Testis (tissue), 3 donors: ENCODE measurements around the gene KIF2B. TPM values are rescaled to one million over a fixed set of nuclear protein-coding genes. Genes with fewer than 3 reads are reported as not detected.
"Not testable (repeated sequence)": the region's sequence is repeated elsewhere in the genome, so short reads cannot be mapped to it uniquely, and the experiment has no call there.

Source experiments
- DNase-seq: peaks from one replicate; pipeline ENCODE4 v3.0.0-alpha.2; 2019
- H3K27ac ChIP-seq, 2 donors: fragments of 200-600 bp; sonication (generic); one replicate each; pipeline ENCODE4 v1.5.1; 2019
- H3K27me3 ChIP-seq: fragments of 200-600 bp; sonication (generic); one replicate; pipeline ENCODE4 v1.5.1; 2019
- H3K36me3 ChIP-seq: fragments of 200-600 bp; sonication (generic); one replicate; pipeline ENCODE4 v1.5.1; 2017; ENCODE audit warnings: low read depth; ENCODE audit errors: missing control alignments
- H3K4me1 ChIP-seq: fragments of 200-600 bp; sonication (generic); one replicate; pipeline ENCODE4 v1.5.1; 2019
- H3K4me3 ChIP-seq, 2 donors: fragments of 200-600 bp; sonication (generic); one replicate each; pipeline ENCODE4 v1.5.1; 2017 to 2019
- H3K9me3 ChIP-seq: fragments of 200-600 bp; sonication (generic); one replicate; pipeline ENCODE4 v1.5.1; 2017
- POLR2A ChIP-seq: fragments of 450-650 bp; IDR thresholded peaks from one replicate; pipeline ENCODE4 v1.6.1; 2017; ENCODE audit warnings: antibody characterized with exemption, mild to moderate bottlenecking, moderate library complexity
- WGBS, 2 donors: methylation state at CpG; one replicate each; pipeline ENCODE4 v1.1.5; 2018; 5-methylcytosine and 5-hydroxymethylcytosine counted together
- intact Hi-C: fragments of 100-400 bp; cut with DNase I; formaldehyde crosslinking; loops from one replicate; pipeline ENCODE4 v1.15.1; 2023; ENCODE audit warnings: low total_unique reads
- polyA plus RNA-seq: library from polyadenylated mRNA; stranded (reverse); fragments of 350-450 nt; fragmentation: Illumina TruSeq; extraction: RNeasy Lipid Tissue Mini Kit (QIAGEN cat#74804); gene quantifications from one replicate; pipeline ENCODE4 v1.2.3, GENCODE V29; 2014; ENCODE audit warnings: low read depth, low replicate concordance; ENCODE audit not compliant: insufficient read depth
- total RNA-seq, 2 donors: library from RNA; depleted of rRNA; stranded (reverse); fragments of >200 nt; gene quantifications; one replicate each; pipeline ENCODE4 v1.2.3, GENCODE V29; 2016
- TF ChIP-seq, protein P1 (sequence below), 3 experiments: fragments of 450-650 bp in 2 of 3; fragments of 200-600 bp in 1 of 3; sonication (generic) in 1 of 3; IDR thresholded peaks; one replicate each; pipeline ENCODE4 v1.5.1; 2016 to 2019; ENCODE audit warnings: antibody characterized with exemption in 3 of 3, mild to moderate bottlenecking in 2 of 3, moderate library complexity in 1 of 3

KIF2B gene
- total and polyA plus RNA-seq, 3 donors from 2014 or later: 37.0 to 191 (median 92.8) TPM

- intact Hi-C loops: no loop called here
- Histone ChIP-seq H3K36me3 (no peaks in the 10 kb centered on the region), H3K27me3 (no peaks in the 10 kb centered on the region), H3K27ac (no peak overlapping the region), H3K4me1 (no peaks in the 10 kb centered on the region), H3K4me3 (no peak overlapping the region), H3K9me3 (no peaks in the 10 kb centered on the region)
- no peak for DNase-seq
- TF ChIP-seq, protein P1, sequence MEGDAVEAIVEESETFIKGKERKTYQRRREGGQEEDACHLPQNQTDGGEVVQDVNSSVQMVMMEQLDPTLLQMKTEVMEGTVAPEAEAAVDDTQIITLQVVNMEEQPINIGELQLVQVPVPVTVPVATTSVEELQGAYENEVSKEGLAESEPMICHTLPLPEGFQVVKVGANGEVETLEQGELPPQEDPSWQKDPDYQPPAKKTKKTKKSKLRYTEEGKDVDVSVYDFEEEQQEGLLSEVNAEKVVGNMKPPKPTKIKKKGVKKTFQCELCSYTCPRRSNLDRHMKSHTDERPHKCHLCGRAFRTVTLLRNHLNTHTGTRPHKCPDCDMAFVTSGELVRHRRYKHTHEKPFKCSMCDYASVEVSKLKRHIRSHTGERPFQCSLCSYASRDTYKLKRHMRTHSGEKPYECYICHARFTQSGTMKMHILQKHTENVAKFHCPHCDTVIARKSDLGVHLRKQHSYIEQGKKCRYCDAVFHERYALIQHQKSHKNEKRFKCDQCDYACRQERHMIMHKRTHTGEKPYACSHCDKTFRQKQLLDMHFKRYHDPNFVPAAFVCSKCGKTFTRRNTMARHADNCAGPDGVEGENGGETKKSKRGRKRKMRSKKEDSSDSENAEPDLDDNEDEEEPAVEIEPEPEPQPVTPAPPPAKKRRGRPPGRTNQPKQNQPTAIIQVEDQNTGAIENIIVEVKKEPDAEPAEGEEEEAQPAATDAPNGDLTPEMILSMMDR (IDR thresholded peaks at IDR 0.05): no peak
- TF ChIP-seq POLR2A: no peak
Observed at GRCh38 chr17:53837131-53837530, 14.4 kb downstream of the KIF2B start.

GRCh38 chr17:53844491-53845107, 21.9 kb downstream of the KIF2B start:
- intact Hi-C loops: no loop called here
- no peak for DNase-seq
- 81 to 86% methylated on average over 5 of the region's 5 CpGs for WGBS, 2 donors

GRCh38 chr17:53871128-53871527, 48.4 kb downstream of the KIF2B start:
- H3K4me3 ChIP-seq, intact Hi-C loops, H3K9me3 ChIP-seq, DNase-seq, H3K36me3 ChIP-seq, H3K4me1 ChIP-seq, H3K27me3 ChIP-seq, H3K27ac ChIP-seq: not testable (repeated sequence)
- 91 to 95% methylated on average over 5 of the region's 5 CpGs for WGBS, 2 donors

More at GRCh38 chr17:53844491-53845107, 21.9 kb downstream of the KIF2B start:
- Histone ChIP-seq H3K9me3 (no peaks in the 10 kb centered on the region), H3K27me3 (no peaks in the 10 kb centered on the region), H3K36me3 (no peaks in the 10 kb centered on the region), H3K4me3 (no peak overlapping the region), H3K27ac (no peak overlapping the region), H3K4me1 (no peaks in the 10 kb centered on the region)
- TF ChIP-seq POLR2A: no peak
- TF ChIP-seq, protein P1 (IDR thresholded peaks at IDR 0.05): no peak
